HG03457 (cell line): ENCODE data around the gene PGD.
"Not testable (repeated sequence)": the region's sequence is repeated elsewhere in the genome, so short reads cannot be mapped to it uniquely, and the experiment has no call there.

Experiments
- ATAC-seq: cut with Tn5 transposase; IDR thresholded peaks from one replicate; pipeline ENCODE4 v1.9.1; 2021; ENCODE audit warnings: moderate number of reproducible peaks; ENCODE audit not compliant: unreplicated experiment

Gene PGD

DNA sequence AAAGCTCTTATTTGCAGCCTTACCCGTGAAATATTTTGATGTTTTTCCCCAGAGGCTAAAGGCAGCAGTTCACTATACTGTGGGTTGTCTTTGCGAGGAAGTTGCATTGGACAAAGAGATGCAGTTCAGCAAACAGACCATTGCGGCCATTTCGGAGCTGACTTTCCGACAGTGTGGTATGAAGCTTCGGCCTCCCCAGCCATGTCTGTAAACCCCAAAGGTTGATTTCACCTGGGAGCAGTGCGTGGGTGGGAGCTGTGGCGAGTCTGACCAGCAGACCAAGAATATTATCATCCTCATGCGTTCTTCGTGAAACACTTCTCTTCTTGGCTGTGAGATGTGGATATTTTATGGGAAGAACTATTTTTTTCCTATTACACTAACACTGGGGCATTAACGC is 34.9 kb downstream of the PGD start:
- no peak for ATAC-seq

DNA sequence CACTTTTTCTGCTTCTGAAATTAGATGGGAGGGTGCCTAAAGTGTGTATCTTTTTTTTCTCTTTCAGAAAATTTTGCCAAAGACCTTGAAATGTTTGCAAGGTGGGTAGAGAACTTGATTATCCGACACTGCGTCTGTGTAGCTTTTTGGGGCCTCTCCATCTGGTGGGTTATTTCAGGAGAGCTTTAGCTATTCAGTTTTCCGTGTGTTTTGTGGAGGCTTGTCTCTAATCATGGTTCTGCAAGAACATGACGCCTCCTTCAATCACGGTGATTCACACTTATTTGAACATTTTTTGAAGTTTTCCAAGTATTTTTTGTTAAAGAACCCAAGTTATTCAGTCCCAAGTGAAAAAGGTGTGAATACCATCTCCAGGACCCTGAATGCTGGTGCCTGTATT is 35.7 kb downstream of the PGD start:
- ATAC-seq = no peak

DNA sequence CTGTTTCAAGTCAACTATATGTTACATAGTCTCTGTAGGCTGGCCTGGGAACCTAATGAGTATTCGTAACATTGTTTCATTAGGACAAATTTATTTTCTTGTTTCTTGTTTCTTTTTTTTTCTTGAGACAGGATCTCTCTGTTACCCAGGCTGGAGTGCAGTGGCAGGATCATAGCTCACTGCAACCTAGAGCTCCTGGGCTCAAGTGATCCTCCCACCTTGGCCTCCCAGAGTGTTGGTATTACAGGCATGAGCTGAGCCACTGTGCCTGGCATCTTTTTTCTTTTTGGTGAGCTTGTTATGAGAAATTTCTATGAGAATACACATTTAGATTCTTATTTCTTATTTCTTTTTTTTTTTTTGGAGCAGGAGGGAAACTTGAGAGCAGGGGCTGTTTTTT is 38.2 kb downstream of the PGD start:
- no peak for ATAC-seq

DNA sequence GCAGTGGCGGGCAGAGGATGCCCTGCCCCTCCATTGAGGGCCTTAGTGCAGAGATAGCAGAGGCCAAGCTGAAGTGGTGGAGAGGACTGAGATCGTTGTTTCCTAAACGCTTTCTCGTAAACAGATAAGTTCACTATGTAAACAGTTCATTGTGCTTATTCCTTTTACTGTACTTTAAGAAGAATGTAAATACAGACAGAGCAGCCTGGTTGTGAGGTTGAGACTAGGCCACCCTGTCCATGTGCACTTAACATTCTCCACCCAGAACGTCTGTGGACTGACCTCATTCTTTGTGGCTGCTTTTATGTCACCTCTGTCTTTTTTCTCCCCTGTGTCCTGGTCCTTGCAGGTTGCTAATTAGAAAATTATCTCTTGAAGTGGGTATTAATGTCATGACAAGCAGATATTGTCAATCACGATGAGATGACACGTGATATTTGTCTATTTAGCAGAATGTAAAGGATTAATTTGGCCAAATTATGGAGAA is 39.9 kb downstream of the PGD start:
- no peak for ATAC-seq

DNA sequence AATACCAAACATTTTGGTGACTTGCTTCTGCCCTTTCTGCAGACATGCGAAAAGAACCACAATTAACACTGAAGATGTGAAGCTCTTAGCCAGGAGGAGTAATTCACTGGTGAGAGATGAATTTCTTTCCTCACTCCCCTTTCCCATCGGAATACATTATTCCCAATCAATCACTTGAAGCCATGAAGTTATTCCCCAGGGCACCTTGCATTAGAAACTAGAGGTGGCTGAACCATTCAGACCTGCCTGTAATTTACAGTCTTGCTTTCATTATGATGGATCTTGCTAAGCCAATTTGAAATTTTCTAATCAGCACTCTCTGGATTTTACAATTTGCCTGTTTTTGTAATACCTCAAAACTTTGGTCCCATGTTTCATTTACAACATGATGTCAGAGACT is 41.4 kb downstream of the PGD start:
- ATAC-seq = no peak

DNA sequence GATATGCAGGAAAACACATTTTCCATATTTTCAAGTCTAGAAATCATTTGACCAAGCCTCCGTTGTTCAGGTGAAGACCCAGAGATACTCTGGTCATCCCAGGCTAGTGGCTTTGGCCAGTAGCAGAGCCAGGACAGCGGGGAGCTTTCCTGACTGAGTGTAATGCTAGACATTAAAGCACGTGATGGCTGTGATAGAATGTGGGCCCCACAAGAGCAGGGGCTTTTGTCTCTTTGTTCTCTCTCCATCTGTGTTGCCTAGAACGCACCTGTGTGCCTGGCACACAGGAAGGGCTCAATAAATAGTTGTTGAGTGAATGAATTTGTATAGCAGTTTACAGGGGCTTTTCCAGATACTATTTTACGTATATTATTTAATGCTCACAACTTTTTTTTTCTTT is 41.9 kb downstream of the PGD start:
- ATAC-seq = no peak

DNA sequence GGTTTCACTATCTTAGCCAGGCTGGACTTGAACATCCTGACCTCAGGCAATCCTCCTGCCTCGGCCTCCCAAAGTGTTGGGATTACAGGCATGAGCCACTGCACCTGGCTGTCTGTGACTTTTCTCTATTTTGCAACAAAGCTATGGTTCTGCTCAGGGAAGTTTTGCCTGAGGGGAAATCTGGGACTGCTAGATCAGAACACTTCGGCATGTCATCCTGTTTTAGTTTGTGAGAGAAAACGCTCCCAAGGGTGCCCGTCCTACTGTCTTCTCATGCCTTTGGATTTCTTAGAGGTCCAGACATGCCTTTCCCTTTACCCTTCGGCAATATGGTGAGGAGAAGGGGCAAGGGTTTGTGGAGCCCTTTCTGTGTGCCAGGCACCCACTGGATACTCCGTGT is 45.4 kb downstream of the PGD start:
- ATAC-seq = no peak

DNA sequence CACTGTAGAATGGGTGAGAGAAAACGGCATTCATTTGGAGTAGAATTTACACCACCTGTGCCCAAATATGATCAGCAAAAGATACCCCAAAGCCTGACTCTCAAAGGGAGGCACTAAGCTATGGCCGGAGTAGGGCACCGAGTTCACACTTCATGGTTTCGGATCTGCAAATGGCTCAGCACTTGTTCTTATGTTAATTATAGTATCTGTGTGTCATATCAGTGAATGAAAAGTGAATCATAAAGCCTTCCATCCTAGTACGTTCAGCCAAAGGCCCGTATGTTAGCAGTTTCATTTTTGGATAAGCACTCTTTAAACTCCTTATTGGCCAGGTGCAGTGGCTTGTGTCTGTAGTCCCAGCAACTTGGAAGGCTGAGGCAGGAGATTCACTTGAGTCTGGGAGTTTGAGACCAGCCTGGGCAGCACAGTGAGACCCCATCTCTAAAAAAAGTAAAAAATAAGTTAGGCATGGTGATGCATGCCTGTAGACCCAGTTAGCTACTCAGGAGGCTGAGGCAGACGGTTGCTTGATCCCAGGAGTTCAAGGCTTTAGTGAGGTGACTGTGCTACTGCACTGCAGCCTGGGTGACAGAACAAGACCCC is 46.0 kb downstream of the PGD start:
- ATAC-seq = no peak

DNA sequence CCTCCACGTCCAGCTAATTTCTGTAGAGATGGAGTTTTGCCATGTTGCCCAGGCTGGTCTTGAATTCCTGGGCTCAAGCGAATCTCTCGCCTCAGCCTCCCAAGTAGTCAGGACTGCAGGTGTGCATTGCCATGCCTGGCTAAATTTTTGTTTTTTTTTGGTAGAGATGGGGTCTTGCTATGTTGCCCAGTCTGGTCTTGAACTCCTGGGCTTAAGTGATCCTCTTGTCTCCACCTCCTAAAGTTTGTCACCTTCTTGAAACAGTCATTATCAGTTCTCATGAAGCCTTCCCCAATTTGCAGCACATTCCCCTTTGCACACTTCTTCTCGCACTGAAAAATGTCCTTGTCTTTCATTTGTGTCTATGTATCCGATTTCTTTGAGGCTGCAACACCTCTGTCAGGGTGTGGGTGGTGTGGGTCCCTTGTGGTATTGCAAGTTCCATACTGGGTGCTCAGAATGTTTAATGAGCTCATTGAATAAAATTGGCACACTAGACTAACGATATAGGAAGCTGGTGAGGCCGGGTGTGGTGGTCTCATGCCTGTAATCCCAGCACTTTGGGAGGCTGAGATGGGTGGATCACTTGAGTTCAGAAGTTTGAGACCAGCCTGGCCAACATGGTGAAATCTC is 48.0 kb downstream of the PGD start:
- no peak for ATAC-seq

DNA sequence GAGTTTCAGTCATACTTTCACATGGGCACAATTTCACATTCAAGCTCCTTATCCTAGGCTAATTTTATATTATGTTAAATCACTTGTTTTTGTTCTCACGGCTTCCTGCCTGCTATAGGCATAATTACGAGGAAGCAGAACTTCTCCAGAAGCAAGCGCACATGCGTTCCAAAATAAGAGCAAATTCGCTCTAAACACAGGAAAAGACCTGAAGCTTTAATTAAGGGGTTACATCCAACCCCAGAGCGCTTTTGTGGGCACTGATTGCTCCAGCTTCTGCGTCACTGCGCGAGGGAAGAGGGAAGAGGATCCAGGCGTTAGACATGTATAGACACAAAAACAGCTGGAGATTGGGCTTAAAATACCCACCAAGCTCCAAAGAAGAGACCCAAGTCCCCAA is 50.9 kb downstream of the PGD start, which contains the start of gene CORT:
Gene CORT (plus strand): TSS at position 281 of the 400 bp plus-strand sequence. CDS start 193 bp downstream, outside the sequence.
- no peak for ATAC-seq

DNA sequence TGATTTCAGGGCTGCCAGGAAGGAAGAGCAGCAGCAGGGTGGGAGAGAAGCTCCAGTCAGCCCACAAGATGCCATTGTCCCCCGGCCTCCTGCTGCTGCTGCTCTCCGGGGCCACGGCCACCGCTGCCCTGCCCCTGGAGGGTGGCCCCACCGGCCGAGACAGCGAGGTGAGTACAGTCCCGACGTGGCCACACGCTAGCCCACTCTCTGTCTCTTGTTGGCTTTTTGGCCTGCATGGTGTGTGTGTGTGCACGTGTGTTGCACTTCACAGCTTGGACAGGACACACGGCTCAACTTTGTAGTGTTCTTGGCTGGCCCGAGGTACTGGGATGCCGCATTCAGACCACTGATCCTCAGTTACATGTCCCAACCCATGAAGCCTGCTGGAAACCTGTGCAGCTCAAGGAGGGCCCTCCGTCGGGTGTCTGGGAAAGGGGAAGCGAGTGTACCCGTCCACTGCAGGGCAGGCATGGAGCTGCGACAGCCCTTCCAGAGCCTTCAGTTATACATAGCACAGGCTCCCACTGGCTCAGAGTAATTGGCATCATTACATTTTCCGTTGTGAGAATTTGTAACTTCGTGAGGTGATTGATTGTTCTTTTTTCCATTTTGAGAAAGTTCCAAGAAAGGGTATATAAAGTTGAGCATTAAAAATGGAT is 51.4 kb downstream of the PGD start:
- no peak for ATAC-seq

DNA sequence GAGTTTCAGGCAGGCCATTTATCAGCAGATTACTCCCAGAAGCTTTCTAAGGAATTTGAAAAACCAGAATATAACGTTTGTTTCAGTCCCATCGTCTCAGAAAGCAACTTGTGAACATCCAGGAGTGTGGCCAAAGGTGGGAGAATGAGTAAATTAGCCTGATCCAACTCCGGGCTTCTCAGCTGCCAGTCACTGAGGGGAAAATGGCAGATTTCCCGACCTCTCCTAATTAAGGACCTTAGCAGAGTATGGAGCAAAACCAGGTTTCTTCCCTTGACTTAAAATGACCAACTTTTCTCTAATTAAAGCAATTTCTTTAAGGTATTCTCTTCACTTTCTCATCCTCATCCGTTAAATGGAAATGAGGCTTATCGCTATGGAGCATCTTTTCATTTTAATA is 52.0 kb downstream of the PGD start:
- ATAC-seq = no peak

DNA sequence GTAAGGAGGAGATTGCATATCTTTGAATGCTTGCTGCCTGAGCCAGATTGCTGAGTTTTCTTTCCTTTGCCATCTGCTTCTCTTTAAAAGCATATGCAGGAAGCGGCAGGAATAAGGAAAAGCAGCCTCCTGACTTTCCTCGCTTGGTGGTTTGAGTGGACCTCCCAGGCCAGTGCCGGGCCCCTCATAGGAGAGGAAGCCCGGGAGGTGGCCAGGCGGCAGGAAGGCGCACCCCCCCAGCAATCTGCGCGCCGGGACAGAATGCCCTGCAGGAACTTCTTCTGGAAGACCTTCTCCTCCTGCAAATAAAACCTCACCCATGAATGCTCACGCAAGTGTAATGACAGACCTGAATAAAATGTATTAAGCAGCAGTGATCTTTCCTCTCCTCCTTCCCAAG is 52.4 kb downstream of the PGD start:
- ATAC-seq = no peak

DNA sequence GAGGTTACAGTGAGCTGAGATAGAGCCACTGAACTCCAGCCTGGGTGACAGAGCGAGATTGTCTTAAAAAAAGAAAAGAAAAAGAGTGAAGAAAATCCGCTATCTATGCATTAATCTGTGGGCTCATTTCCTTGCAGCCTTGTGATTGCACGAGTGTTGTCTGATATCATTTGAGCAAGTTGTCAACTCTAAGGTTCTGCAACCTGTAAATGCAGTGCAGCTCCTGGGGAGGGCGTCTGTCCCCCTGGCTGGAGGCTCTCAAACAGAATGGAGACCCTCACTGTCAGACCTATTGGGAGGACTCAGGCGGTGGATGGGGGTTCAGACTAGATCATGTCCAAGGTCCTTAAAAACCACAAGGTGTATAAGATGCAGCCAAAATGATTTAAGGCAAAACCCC is 57.2 kb downstream of the PGD start:
- ATAC-seq = no peak

DNA sequence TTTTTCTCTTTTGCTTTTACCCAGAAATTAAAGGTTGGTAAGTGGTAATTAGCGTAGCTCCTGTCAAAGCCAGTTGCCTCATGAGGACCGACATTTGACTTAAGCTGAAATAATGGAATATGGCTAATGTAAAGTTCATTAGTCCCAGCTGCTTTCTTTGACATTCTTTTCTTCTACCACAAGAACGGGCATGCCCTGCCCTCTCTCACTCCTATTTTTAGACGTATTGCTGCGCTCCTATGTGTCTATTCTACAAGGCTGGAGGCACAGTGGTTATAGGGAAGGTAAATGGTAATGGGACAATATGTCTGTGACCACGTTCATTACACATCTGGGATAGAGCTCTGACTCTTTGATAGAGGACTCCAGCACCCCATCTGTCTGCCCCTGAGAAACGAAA is 57.8 kb downstream of the PGD start:
- ATAC-seq = no peak

DNA sequence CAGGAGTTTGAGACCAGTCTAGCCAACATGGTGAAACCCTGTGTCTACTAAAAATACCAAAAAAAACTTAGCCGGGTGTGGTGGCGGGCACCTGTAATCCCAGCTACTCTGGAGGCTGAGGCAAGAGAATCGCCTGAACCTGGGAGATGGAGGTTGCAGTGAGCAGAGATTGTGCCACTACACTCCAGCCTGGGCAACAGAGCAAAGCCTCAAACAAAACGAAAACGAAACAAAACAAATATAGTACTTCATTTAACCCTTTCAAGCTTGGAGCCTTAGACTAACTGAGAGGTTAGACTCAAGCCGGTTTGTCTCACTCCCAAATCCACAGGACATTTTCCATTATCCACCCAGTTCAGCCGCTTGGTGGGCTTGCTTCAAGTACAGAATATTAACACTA is 58.6 kb downstream of the PGD start:
- not testable (repeated sequence) for ATAC-seq

DNA sequence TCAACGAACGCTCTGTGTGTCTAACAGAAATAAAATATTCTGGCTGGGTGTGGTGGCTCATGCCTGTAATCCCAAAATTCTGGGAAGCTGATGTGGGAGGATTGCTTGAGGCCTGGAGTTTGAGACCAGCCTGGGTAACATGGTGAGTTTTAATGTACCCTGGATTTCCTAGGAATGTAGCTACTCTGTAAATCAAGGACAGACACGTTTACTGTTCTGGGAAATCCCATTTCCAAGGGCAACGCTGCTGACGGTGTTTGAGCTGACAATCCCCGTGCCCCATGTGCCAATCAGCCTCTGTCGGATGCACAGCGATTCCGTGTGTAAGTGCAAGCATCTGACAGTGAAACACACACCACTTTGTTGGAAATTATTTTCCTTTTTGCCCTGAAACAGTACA is 59.0 kb downstream of the PGD start:
- ATAC-seq = no peak

DNA sequence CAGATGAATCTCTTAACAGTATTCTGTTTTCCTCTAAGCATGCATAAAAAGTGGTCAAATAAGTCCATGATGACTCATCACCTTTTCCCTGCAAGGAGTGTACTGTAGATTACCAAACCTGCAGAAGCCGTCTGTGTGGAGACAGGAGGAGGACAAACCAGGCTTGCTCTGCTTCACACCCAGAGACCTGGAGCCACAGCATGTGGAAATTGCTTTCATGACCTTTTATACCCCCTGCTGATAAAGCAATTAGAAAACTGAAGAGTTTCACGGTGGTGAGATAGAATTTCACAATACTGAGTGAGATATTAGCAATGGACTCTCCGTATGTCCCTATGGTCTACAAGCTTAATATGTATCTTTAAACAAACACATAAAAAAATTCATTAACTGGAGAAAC is 60.3 kb downstream of the PGD start:
- ATAC-seq = no peak

DNA sequence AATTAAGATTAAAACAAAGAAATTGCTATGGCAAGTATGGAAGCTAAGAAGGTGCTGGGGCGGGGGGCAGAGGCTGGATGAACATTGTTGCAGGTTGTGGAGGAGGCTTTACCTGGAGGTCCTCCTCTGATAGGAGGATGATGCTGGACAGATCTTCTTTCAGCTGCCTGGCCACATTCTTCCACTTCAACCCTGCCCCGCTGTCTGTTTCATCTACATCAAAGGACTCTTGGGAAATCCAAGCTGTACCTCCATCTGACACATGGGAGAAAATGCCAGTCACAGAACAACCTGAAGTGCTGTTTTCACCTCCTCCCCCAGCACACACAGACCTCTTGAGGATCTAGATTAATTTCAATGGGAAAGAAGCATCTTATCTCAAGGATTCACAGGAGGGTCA is 68.2 kb downstream of the PGD start:
- no peak for ATAC-seq

DNA sequence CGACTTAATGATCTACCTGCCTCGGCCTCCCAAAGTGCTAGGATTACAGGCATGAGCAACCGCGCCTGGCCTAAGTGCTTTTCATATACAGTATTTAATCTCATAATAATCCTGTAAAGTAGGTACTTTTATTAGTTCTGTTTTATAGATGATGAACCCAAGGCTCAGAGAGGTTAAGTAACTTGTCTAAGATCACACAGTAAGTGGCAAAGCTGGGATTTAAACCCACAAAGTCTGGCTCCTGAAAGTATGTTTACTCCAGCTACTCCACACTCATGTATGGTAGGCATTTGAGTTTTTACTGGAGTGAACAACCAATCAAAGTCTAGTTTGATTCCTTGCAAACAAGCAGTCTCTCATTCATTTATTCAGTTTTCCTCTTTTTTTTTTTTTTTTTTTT is 71.2 kb downstream of the PGD start:
- no peak for ATAC-seq
